ENCODE data around the gene TMEFF2.

TMEFF2 gene

GRCh38 chr2:191981706-191982105 lies 213.0 kb downstream of the TMEFF2 start:
- no peaks in the 10 kb centered on the region for H3K4me1 ChIP-seq (ENCODE audit: control insufficient read depth, insufficient read depth, low read length)
- H3K36me3 ChIP-seq (ENCODE audit: control insufficient read depth, insufficient read depth, low read length), result no peaks in the 10 kb centered on the region
- no peaks in the 10 kb centered on the region for H3K9me3 ChIP-seq (ENCODE audit: control insufficient read depth, low read length)
- H3K4me3 ChIP-seq (ENCODE audit: insufficient read depth, low read depth, low read length), result no peak overlapping the region
- H3K27ac ChIP-seq (ENCODE audit: insufficient read depth, low read depth, low read length, poor library complexity, severe bottlenecking), result no peak overlapping the region
- WGBS, 2 experiments, result 89 to 96% methylated on average over 5 of the region's 5 CpGs
- no peaks in the 10 kb centered on the region for H3K27me3 ChIP-seq (ENCODE audit: control insufficient read depth, insufficient read depth, low read length, poor library complexity, severe bottlenecking)

GRCh38 chr2:191980483-191980882 lies 214.2 kb downstream of the TMEFF2 start:
- no peak overlapping the region for H3K4me3 ChIP-seq (ENCODE audit: insufficient read depth, low read depth, low read length)
- H3K4me1 ChIP-seq (ENCODE audit: control insufficient read depth, insufficient read depth, low read length), result no peaks in the 10 kb centered on the region
- 87 to 94% methylated on average over 3 of the region's 3 CpGs for WGBS, 2 experiments
- no peak overlapping the region for H3K27ac ChIP-seq (ENCODE audit: insufficient read depth, low read depth, low read length, poor library complexity, severe bottlenecking)
- H3K36me3 ChIP-seq (ENCODE audit: control insufficient read depth, insufficient read depth, low read length), result no peaks in the 10 kb centered on the region
- no peaks in the 10 kb centered on the region for H3K27me3 ChIP-seq (ENCODE audit: control insufficient read depth, insufficient read depth, low read length, poor library complexity, severe bottlenecking)
- H3K9me3 ChIP-seq (ENCODE audit: control insufficient read depth, low read length), result no peaks in the 10 kb centered on the region

- Histone ChIP-seq H3K9me3 (ENCODE audit: control insufficient read depth, low read length) (no peaks in the 10 kb centered on the region), H3K4me3 (ENCODE audit: insufficient read depth, low read depth, low read length) (no peak overlapping the region), H3K27me3 (ENCODE audit: control insufficient read depth, insufficient read depth, low read length, poor library complexity, severe bottlenecking) (no peaks in the 10 kb centered on the region), H3K4me1 (ENCODE audit: control insufficient read depth, insufficient read depth, low read length) (no peaks in the 10 kb centered on the region), H3K27ac (ENCODE audit: insufficient read depth, low read depth, low read length, poor library complexity, severe bottlenecking) (no peak overlapping the region), H3K36me3 (ENCODE audit: control insufficient read depth, insufficient read depth, low read length) (no peaks in the 10 kb centered on the region)
- 75 to 93% methylated on average over 1 of the region's 2 CpGs for WGBS, 2 experiments
Observed at GRCh38 chr2:191979221-191979730, 215.5 kb downstream of the TMEFF2 start.

GRCh38 chr2:191977754-191978153 lies 217.0 kb downstream of the TMEFF2 start:
- 100% methylated on average over 1 of the region's 1 CpG for WGBS, 2 experiments
- H3K27me3 ChIP-seq (ENCODE audit: control insufficient read depth, insufficient read depth, low read length, poor library complexity, severe bottlenecking), result no peaks in the 10 kb centered on the region
- H3K9me3 ChIP-seq (ENCODE audit: control insufficient read depth, low read length), result no peaks in the 10 kb centered on the region
- no peak overlapping the region for H3K4me3 ChIP-seq (ENCODE audit: insufficient read depth, low read depth, low read length)
- no peaks in the 10 kb centered on the region for H3K4me1 ChIP-seq (ENCODE audit: control insufficient read depth, insufficient read depth, low read length)
- no peak overlapping the region for H3K27ac ChIP-seq (ENCODE audit: insufficient read depth, low read depth, low read length, poor library complexity, severe bottlenecking)
- no peaks in the 10 kb centered on the region for H3K36me3 ChIP-seq (ENCODE audit: control insufficient read depth, insufficient read depth, low read length)

- H3K27me3 ChIP-seq (ENCODE audit: control insufficient read depth, insufficient read depth, low read length, poor library complexity, severe bottlenecking), result no peaks in the 10 kb centered on the region
- H3K27ac ChIP-seq (ENCODE audit: insufficient read depth, low read depth, low read length, poor library complexity, severe bottlenecking), result no peak overlapping the region
- no peaks in the 10 kb centered on the region for H3K4me1 ChIP-seq (ENCODE audit: control insufficient read depth, insufficient read depth, low read length)
- no peaks in the 10 kb centered on the region for H3K36me3 ChIP-seq (ENCODE audit: control insufficient read depth, insufficient read depth, low read length)
- H3K4me3 ChIP-seq (ENCODE audit: insufficient read depth, low read depth, low read length), result no peak overlapping the region
- WGBS, 2 experiments, result 87 to 100% methylated on average over 1 to 3 of the region's 3 CpGs
- no peaks in the 10 kb centered on the region for H3K9me3 ChIP-seq (ENCODE audit: control insufficient read depth, low read length)
Observed at GRCh38 chr2:191976436-191976835, 218.3 kb downstream of the TMEFF2 start.

GRCh38 chr2:191974676-191975075 lies 220.1 kb downstream of the TMEFF2 start:
- Histone ChIP-seq H3K27me3 (ENCODE audit: control insufficient read depth, insufficient read depth, low read length, poor library complexity, severe bottlenecking) (no peaks in the 10 kb centered on the region), H3K36me3 (ENCODE audit: control insufficient read depth, insufficient read depth, low read length) (no peaks in the 10 kb centered on the region), H3K4me3 (ENCODE audit: insufficient read depth, low read depth, low read length) (no peak overlapping the region), H3K27ac (ENCODE audit: insufficient read depth, low read depth, low read length, poor library complexity, severe bottlenecking) (no peak overlapping the region), H3K9me3 (ENCODE audit: control insufficient read depth, low read length) (no peaks in the 10 kb centered on the region), H3K4me1 (ENCODE audit: control insufficient read depth, insufficient read depth, low read length) (no peaks in the 10 kb centered on the region)

GRCh38 chr2:191970867-191971266 lies 223.9 kb downstream of the TMEFF2 start:
- Histone ChIP-seq H3K36me3 (ENCODE audit: control insufficient read depth, insufficient read depth, low read length) (no peaks in the 10 kb centered on the region), H3K27me3 (ENCODE audit: control insufficient read depth, insufficient read depth, low read length, poor library complexity, severe bottlenecking) (no peaks in the 10 kb centered on the region), H3K27ac (ENCODE audit: insufficient read depth, low read depth, low read length, poor library complexity, severe bottlenecking) (no peak overlapping the region), H3K4me3 (ENCODE audit: insufficient read depth, low read depth, low read length) (no peak overlapping the region), H3K4me1 (ENCODE audit: control insufficient read depth, insufficient read depth, low read length) (no peaks in the 10 kb centered on the region), H3K9me3 (ENCODE audit: control insufficient read depth, low read length) (no peaks in the 10 kb centered on the region)
- 75% methylated on average over 2 of the region's 2 CpGs; no CpG with 5 or more reads in 1 of the 2 experiments for WGBS, 2 experiments

- Histone ChIP-seq H3K36me3 (ENCODE audit: control insufficient read depth, insufficient read depth, low read length) (no peaks in the 10 kb centered on the region), H3K4me1 (ENCODE audit: control insufficient read depth, insufficient read depth, low read length) (no peaks in the 10 kb centered on the region), H3K27me3 (ENCODE audit: control insufficient read depth, insufficient read depth, low read length, poor library complexity, severe bottlenecking) (no peaks in the 10 kb centered on the region), H3K27ac (ENCODE audit: insufficient read depth, low read depth, low read length, poor library complexity, severe bottlenecking) (no peak overlapping the region), H3K9me3 (ENCODE audit: control insufficient read depth, low read length) (no peaks in the 10 kb centered on the region), H3K4me3 (ENCODE audit: insufficient read depth, low read depth, low read length) (no peak overlapping the region)
- 93% methylated on average over 2 of the region's 2 CpGs for WGBS, 2 experiments
Observed at GRCh38 chr2:191968120-191968519, 226.6 kb downstream of the TMEFF2 start.

- WGBS, 2 experiments, result 94 to 97% methylated on average over 2 to 4 of the region's 4 CpGs
- Histone ChIP-seq H3K36me3 (ENCODE audit: control insufficient read depth, insufficient read depth, low read length) (no peaks in the 10 kb centered on the region), H3K4me1 (ENCODE audit: control insufficient read depth, insufficient read depth, low read length) (no peaks in the 10 kb centered on the region), H3K27me3 (ENCODE audit: control insufficient read depth, insufficient read depth, low read length, poor library complexity, severe bottlenecking) (no peaks in the 10 kb centered on the region), H3K9me3 (ENCODE audit: control insufficient read depth, low read length) (no peaks in the 10 kb centered on the region), H3K4me3 (ENCODE audit: insufficient read depth, low read depth, low read length) (no peak overlapping the region), H3K27ac (ENCODE audit: insufficient read depth, low read depth, low read length, poor library complexity, severe bottlenecking) (no peak overlapping the region)
Observed at GRCh38 chr2:191965733-191966132, 229.0 kb downstream of the TMEFF2 start.

GRCh38 chr2:191961556-191961955 lies 233.2 kb downstream of the TMEFF2 start:
- no peaks in the 10 kb centered on the region for H3K4me1 ChIP-seq (ENCODE audit: control insufficient read depth, insufficient read depth, low read length)
- no peak overlapping the region for H3K27ac ChIP-seq (ENCODE audit: insufficient read depth, low read depth, low read length, poor library complexity, severe bottlenecking)
- H3K9me3 ChIP-seq (ENCODE audit: control insufficient read depth, low read length), result no peaks in the 10 kb centered on the region
- H3K27me3 ChIP-seq (ENCODE audit: control insufficient read depth, insufficient read depth, low read length, poor library complexity, severe bottlenecking), result no peaks in the 10 kb centered on the region
- H3K4me3 ChIP-seq (ENCODE audit: insufficient read depth, low read depth, low read length), result no peak overlapping the region
- 89 to 92% methylated on average over 1 of the region's 1 CpG for WGBS, 2 experiments
- no peaks in the 10 kb centered on the region for H3K36me3 ChIP-seq (ENCODE audit: control insufficient read depth, insufficient read depth, low read length)

- no peaks in the 10 kb centered on the region for H3K27me3 ChIP-seq (ENCODE audit: control insufficient read depth, insufficient read depth, low read length, poor library complexity, severe bottlenecking)
- H3K27ac ChIP-seq (ENCODE audit: insufficient read depth, low read depth, low read length, poor library complexity, severe bottlenecking), result no peak overlapping the region
- H3K9me3 ChIP-seq (ENCODE audit: control insufficient read depth, low read length), result no peaks in the 10 kb centered on the region
- H3K4me1 ChIP-seq (ENCODE audit: control insufficient read depth, insufficient read depth, low read length), result no peaks in the 10 kb centered on the region
- H3K4me3 ChIP-seq (ENCODE audit: insufficient read depth, low read depth, low read length), result no peak overlapping the region
- no peaks in the 10 kb centered on the region for H3K36me3 ChIP-seq (ENCODE audit: control insufficient read depth, insufficient read depth, low read length)
Observed at GRCh38 chr2:191959209-191959608, 235.5 kb downstream of the TMEFF2 start.

All from ectodermal cell (in vitro differentiated cells).